ENCODE data around the gene EIF2AK2.

The EIF2AK2 gene

GRCh38 chr2:37084797-37085196 lies 72.0 kb downstream of the EIF2AK2 start:
- peak overlapping the region; percentile 73 for H3K27ac ChIP-seq
- no peak for TF ChIP-seq CTCF (IDR thresholded peaks at IDR 0.05)
- no peak for TF ChIP-seq ZFX (IDR thresholded peaks at IDR 0.05; ENCODE audit: borderline replicate concordance)

DNA sequence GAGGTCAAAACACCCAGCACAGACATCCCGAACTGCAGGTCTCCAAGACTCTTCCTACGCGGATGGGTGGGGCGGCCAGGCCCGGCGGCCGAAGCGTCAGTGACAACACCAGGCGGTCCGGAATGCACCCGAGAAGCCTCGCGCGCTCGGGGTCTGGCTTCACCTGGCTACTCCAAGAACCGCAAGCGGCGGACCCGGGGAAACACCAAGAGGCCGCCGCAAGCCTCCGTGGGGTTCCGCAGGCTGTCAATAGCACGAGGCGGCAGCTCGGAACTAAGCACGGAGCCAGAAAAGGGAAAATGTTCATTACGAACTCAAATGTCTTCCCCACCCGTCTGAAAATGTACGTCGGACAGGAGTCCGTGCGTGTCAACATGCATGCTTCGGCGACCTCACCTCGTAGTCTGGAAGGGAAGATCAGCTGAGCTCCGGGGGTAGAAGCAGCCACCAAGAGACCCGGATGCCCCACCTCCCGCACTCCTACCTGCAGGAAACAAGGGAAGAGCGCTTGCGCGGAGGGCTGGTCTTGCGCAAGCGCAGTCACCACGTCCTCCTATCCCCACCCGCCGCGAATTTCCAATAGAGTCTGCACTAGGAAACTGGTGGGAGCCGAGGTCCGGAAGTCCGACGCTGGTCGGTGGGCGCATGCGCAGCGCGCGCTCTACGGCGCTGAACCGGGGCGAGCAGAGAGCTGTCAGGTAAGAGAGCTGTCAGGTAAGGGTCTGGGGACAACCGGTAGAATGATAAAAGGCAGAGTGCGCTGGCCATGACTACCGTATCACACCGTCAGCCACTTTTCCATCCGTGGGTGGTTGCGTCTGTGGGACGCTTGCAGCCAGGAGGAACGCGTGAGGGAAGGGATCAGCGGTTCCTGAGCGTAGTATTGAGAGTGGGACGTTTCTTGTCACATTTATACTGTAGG lies 72.6 kb downstream of the EIF2AK2 start, which contains the start of the genes GPATCH11 and HEATR5B:
Gene GPATCH11 (plus strand): TSS at position 646 of the 922 bp plus-strand sequence. CDS start 3,864 bp downstream, outside the sequence.
Gene HEATR5B (minus strand): TSS at position 500 of the 922 bp plus-strand sequence. CDS start 958 bp downstream, outside the sequence.
- no peak for TF ChIP-seq ZFX (IDR thresholded peaks at IDR 0.05; ENCODE audit: borderline replicate concordance)
- no peak for TF ChIP-seq CTCF (IDR thresholded peaks at IDR 0.05)
- H3K27ac ChIP-seq, result peak within 1 kb of the TSS; percentile 73

DNA sequence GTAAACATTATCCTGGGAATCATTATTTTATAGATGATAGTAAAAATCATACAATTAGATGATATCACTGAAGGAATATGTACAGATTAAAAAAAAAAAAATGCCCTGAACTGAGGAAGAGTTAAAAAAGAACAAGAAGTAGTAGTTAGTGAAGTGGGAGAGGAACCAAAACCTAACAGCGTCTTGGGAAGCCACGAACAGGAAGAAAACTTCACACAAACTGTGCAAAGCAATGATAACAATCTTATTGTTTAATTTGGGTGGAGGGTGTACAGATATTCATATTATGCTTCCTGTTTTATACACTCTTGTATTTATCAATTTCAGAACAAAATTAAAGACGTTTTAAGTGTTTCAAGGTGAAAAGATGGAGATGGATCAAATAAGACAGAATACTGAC lies 76.1 kb downstream of the EIF2AK2 start:
- no peak for TF ChIP-seq ZFX (IDR thresholded peaks at IDR 0.05; ENCODE audit: borderline replicate concordance)
- no peak for TF ChIP-seq CTCF (IDR thresholded peaks at IDR 0.05)
- no peak overlapping the region for H3K27ac ChIP-seq

- TF ChIP-seq CTCF (IDR thresholded peaks at IDR 0.05), result no peak
- TF ChIP-seq ZFX (IDR thresholded peaks at IDR 0.05; ENCODE audit: borderline replicate concordance), result no peak
- H3K27ac ChIP-seq, result no peak overlapping the region
These were observed 76.5 kb downstream of the EIF2AK2 start for GRCh38 chr2:37080266-37080665.

DNA sequence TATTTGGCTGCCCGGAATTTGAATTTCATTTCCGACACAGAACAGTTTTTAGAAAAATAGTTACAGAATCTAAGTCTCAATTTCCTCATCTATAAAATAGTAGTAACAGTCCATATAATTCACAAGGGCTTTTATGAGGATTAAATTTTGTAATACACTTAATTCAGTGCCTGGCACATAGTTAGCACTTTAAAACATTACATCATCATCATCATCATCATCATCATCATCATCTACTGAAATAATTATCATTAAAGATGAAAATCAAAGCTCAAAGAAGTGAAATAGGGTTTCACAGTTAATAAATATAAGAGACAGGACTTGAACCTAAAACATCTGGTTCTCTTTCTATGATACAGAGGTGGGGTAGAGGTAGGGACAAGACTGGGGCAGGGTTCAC lies 85.8 kb downstream of the EIF2AK2 start:
- no peak overlapping the region for H3K27ac ChIP-seq
- TF ChIP-seq ZFX (IDR thresholded peaks at IDR 0.05; ENCODE audit: borderline replicate concordance) (no peak), CTCF (IDR thresholded peaks at IDR 0.05) (no peak)

DNA sequence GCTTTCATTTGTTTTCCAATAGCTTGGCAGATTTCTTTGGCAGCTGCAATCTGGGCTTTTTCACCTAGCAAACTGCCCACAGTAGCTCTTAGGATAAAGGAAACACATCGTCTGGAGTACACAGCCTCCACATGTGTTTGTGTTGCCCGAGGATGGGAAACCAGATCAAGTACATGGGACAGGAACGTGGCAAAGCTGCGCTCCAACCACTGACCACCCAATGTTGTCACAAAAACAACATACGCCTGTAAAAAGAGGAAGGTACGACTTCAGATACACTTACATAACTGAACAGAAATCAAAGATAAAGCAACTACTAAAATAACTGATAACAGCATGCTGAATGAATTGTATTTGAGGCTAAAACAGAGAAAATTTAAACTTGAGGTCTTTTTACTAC lies 88.1 kb downstream of the EIF2AK2 start:
- TF ChIP-seq CTCF (IDR thresholded peaks at IDR 0.05) (no peak), ZFX (IDR thresholded peaks at IDR 0.05; ENCODE audit: borderline replicate concordance) (no peak)
- H3K27ac ChIP-seq, result no peak overlapping the region

DNA sequence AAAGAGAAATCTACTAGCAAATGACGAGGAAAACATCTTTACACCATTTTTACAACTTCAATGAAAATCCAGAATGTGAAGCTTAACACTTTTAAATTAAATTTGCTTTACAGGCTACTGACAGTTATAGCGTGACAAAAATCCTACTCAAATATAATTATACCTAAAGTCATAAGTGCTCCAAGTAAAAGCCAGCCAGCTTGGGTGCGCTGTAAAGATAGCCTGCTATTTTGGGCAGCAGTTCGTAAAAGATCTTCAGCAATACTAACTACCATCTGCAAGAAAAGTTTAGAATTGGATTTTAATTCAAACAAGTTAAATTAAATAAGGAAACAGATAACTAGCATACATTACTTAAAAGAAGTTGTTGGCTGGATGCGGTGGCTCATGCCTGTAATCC lies 95.0 kb downstream of the EIF2AK2 start:
- H3K27ac ChIP-seq, result no peak overlapping the region
- no peak for TF ChIP-seq ZFX (IDR thresholded peaks at IDR 0.05; ENCODE audit: borderline replicate concordance)
- no peak for TF ChIP-seq CTCF (IDR thresholded peaks at IDR 0.05)

All from 22Rv1 (cell line).